WERI-Rb-1 (cell line): ENCODE results near the gene SYNDIG1.

ENCODE experiments used
- DNase-seq: peaks from one replicate; pipeline ENCODE4 v3.0.0-alpha.2; 2020
- H3K27ac ChIP-seq: fragments of 250-450 bp; sonication (Bioruptor Pico); 2 replicates; pipeline ENCODE4 v1.5.1; 2020; ENCODE audit warnings: mild to moderate bottlenecking, moderate library complexity
- H3K27me3 ChIP-seq: fragments of 250-450 bp; sonication (Bioruptor Pico); 2 replicates; pipeline ENCODE4 v1.5.1; 2021; ENCODE audit warnings: mild to moderate bottlenecking, low read depth, moderate library complexity; ENCODE audit not compliant: insufficient read depth, severe bottlenecking
- H3K36me3 ChIP-seq: fragments of 250-450 bp; sonication (Bioruptor Pico); 2 replicates; pipeline ENCODE4 v1.5.1; 2020; ENCODE audit warnings: mild to moderate bottlenecking, moderate library complexity
- H3K4me3 ChIP-seq: 2 replicates; pipeline ENCODE4 v1.5.1; 2011; ENCODE audit warnings: low read depth, mild to moderate bottlenecking, control low read depth, low read length
- H3K9me3 ChIP-seq: fragments of 250-450 bp; sonication (Bioruptor Pico); 2 replicates; pipeline ENCODE4 v1.5.1; 2021; ENCODE audit warnings: mild to moderate bottlenecking, moderate library complexity; ENCODE audit not compliant: severe bottlenecking
- CTCF ChIP-seq: IDR thresholded peaks from 2 replicates; pipeline ENCODE4 v1.5.1; 2011; ENCODE audit warnings: low read depth, mild to moderate bottlenecking, control low read depth, inconsistent platforms, low read length

Gene SYNDIG1

DNA sequence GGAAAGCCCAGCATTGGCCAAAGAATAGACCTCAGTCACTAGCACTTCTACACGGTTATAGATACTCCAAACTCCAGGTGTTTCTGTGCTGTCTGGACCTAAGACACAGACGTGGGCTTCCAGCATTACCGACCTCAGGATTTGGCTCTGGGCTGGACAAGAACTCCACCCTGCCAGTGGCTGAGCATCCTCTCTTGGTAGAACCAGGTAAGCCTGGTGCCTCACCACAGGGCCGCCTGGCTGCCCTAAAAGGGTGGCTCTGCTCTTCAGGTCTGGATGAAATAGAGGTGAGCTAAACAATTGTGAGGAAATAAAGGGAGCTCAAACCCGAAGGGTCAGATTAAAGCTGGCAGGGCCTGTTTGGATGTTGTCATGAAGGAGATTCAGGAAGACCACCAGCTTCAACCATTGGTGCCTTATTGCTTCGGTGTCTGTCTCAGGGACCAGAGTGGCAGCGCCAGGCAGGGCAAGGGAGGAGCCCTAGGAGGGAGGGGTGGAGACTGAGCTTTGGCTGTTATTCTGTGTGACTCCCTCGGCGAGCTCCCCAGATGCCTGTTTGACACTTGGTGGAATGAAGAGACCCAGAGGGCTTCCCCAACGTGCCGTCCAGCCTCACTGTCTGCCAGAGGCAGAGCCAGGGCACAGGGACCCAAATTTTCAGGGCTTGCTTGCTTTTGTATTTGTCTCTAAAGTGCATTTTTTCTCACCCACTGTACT is 8.6 kb downstream of the SYNDIG1 start:
- Histone ChIP-seq H3K4me3 (no peak overlapping the region), H3K36me3 (peaks cover 5% of the 10 kb centered on the region), H3K9me3 (no peaks in the 10 kb centered on the region), H3K27ac (no peak overlapping the region), H3K27me3 (no peaks in the 10 kb centered on the region)
- no peak for TF ChIP-seq CTCF
- no peak for DNase-seq

GRCh38 chr20:24478584-24478983 is 9.2 kb downstream of the SYNDIG1 start:
- Histone ChIP-seq H3K27ac (no peak overlapping the region), H3K36me3 (peaks cover 5% of the 10 kb centered on the region), H3K9me3 (no peaks in the 10 kb centered on the region), H3K27me3 (no peaks in the 10 kb centered on the region), H3K4me3 (no peak overlapping the region)
- no peak for DNase-seq
- TF ChIP-seq CTCF: no peak

- H3K27ac ChIP-seq: no peak overlapping the region
- no peak overlapping the region for H3K4me3 ChIP-seq
- H3K9me3 ChIP-seq: no peaks in the 10 kb centered on the region
- no peaks in the 10 kb centered on the region for H3K27me3 ChIP-seq
- H3K36me3 ChIP-seq: peaks cover 5% of the 10 kb centered on the region
- DNase-seq: no peak
- TF ChIP-seq CTCF: no peak
Observed at GRCh38 chr20:24479106-24479505, 9.7 kb downstream of the SYNDIG1 start.

DNA sequence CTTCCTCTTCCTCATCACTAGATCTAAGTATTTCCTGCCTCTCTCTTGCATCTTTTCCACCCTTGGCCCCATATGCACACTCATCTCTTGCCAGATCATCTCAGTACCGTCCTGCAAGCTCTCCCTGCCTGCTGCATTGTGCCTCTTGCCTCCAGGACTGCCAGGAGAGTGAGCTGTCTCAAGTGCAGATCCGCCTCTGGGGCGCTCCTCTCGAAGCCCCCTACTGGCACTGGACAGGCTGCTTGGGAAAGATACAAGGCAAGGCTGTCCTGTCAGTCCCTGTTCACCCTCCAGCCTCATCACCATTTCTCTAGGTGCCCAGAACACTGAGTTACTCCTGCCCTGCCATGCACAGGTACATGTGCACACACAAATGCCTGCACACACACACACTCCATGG is 10.2 kb downstream of the SYNDIG1 start:
- H3K36me3 ChIP-seq: peaks cover 5% of the 10 kb centered on the region
- TF ChIP-seq CTCF: peak; percentile 48
- H3K27me3 ChIP-seq: no peaks in the 10 kb centered on the region
- no peaks in the 10 kb centered on the region for H3K9me3 ChIP-seq
- no peak overlapping the region for H3K4me3 ChIP-seq
- DNase-seq: no peak
- no peak overlapping the region for H3K27ac ChIP-seq

GRCh38 chr20:24480509-24480908 is 11.1 kb downstream of the SYNDIG1 start:
- no peaks in the 10 kb centered on the region for H3K27me3 ChIP-seq
- TF ChIP-seq CTCF: no peak
- no peaks in the 10 kb centered on the region for H3K9me3 ChIP-seq

GRCh38 chr20:24481173-24481572 is 11.7 kb downstream of the SYNDIG1 start:
- Histone ChIP-seq H3K36me3 (peaks cover 5% of the 10 kb centered on the region), H3K27me3 (no peaks in the 10 kb centered on the region), H3K4me3 (no peak overlapping the region), H3K27ac (no peak overlapping the region), H3K9me3 (no peaks in the 10 kb centered on the region)
- DNase-seq: no peak
- TF ChIP-seq CTCF: no peak

More at GRCh38 chr20:24480509-24480908, 11.1 kb downstream of the SYNDIG1 start:
- H3K36me3 ChIP-seq: peaks cover 5% of the 10 kb centered on the region
- no peak overlapping the region for H3K4me3 ChIP-seq
- DNase-seq: no peak
- H3K27ac ChIP-seq: no peak overlapping the region
